IMR-90 (cell line): ENCODE measurements around the gene DDHD1. TPM values are rescaled to one million over a fixed set of nuclear protein-coding genes. Genes with fewer than 3 reads are reported as not detected.
"Not testable (repeated sequence)": the region's sequence is repeated elsewhere in the genome, so short reads cannot be mapped to it uniquely, and the experiment has no call there.

Experiments
- ATAC-seq: fragments of 200-7000 bp; cut with Tn5 transposase; 2 replicates; pipeline ENCODE4 v1.9.1; 2020; ENCODE audit warnings: low read depth, mild to moderate bottlenecking, moderate library complexity
- BruUV-seq: library from RNA; stranded (reverse); fragments of 400-500 nt; replicated peaks from 2 replicates; lab custom pipeline; 2021; lab: Mats Ljungman, UMichigan
- CTCF ChIA-PET: fragments of 300-600 bp; formaldehyde crosslinking; extraction: SDS; loops from one replicate; lab custom pipeline; 2021; ENCODE audit warnings: antibody characterized with exemption; lab: Yijun Ruan, JAX
- POLR2A ChIA-PET: fragments of 300-600 bp; sonication (Branson Sonifier 250); formaldehyde crosslinking; loops from one replicate; lab custom pipeline; 2022; ENCODE audit warnings: antibody characterized with exemption; ENCODE audit not compliant: unreplicated experiment; lab: Charles Lee
- DNase-seq: peaks from one replicate; pipeline ENCODE4 v3.0.0; 2013
- H2AFZ ChIP-seq: replicated peaks from 2 replicates; pipeline ENCODE3; 2013; ENCODE audit warnings: low read length, mild to moderate bottlenecking; ENCODE audit not compliant: poor library complexity
- H2AK5ac ChIP-seq: 2 replicates; pipeline ENCODE4 v1.6.1; 2013; ENCODE audit warnings: low read depth, low read length, inconsistent platforms
- H2AK9ac ChIP-seq: replicated peaks from 2 replicates; pipeline ENCODE3; 2013; ENCODE audit warnings: mild to moderate bottlenecking, low read depth, low read length, moderate library complexity; ENCODE audit not compliant: poor library complexity
- H2BK120ac ChIP-seq: 2 replicates; pipeline ENCODE4 v1.6.1; 2013; ENCODE audit warnings: low read depth, low read length, inconsistent platforms
- H2BK15ac ChIP-seq: 3 replicates; pipeline ENCODE4 v1.6.1; 2013; ENCODE audit warnings: low read depth, low read length, inconsistent platforms
- H2BK20ac ChIP-seq: 2 replicates; pipeline ENCODE4 v1.6.1; 2013; ENCODE audit warnings: low read depth, mild to moderate bottlenecking, inconsistent platforms, low read length, moderate library complexity
- H2BK5ac ChIP-seq: 2 replicates; pipeline ENCODE4 v1.6.1; 2013; ENCODE audit warnings: mild to moderate bottlenecking, low read depth, low read length, inconsistent platforms; ENCODE audit not compliant: poor library complexity, severe bottlenecking
- H3K14ac ChIP-seq: replicated peaks from 2 replicates; pipeline ENCODE4 v1.6.1; 2013; ENCODE audit warnings: low read depth, low read length, inconsistent platforms
- H3K18ac ChIP-seq: 2 replicates; pipeline ENCODE4 v1.6.1; 2013; ENCODE audit warnings: low read depth, low read length, control low read depth
- H3K23ac ChIP-seq: 2 replicates; pipeline ENCODE4 v1.6.1; 2013; ENCODE audit warnings: low read depth, low read length, inconsistent platforms
- H3K27ac ChIP-seq: 2 replicates; pipeline ENCODE4 v1.5.1; 2013; ENCODE audit warnings: mild to moderate bottlenecking, control low read depth, low read length; ENCODE audit not compliant: insufficient read depth
- H3K27me3 ChIP-seq: 2 replicates; pipeline ENCODE4 v1.6.1; 2013; ENCODE audit warnings: low read length; ENCODE audit not compliant: control insufficient read depth, insufficient read depth
- H3K36me3 ChIP-seq: 2 replicates; pipeline ENCODE4 v1.6.1; 2013; ENCODE audit warnings: low read length, mixed read lengths; ENCODE audit not compliant: control insufficient read depth, insufficient read depth
- H3K4ac ChIP-seq: 2 replicates; pipeline ENCODE4 v1.6.1; 2013; ENCODE audit warnings: low read depth, low read length, inconsistent platforms
- H3K4me1 ChIP-seq: 2 replicates; pipeline ENCODE4 v1.6.1; 2013; ENCODE audit warnings: low read length, mixed read lengths; ENCODE audit not compliant: control insufficient read depth, insufficient read depth
- H3K4me2 ChIP-seq: 2 replicates; pipeline ENCODE4 v1.6.1; 2013; ENCODE audit warnings: low read depth, mild to moderate bottlenecking, control low read depth, low read length, moderate library complexity
- H3K4me3 ChIP-seq: 2 replicates; pipeline ENCODE4 v1.5.1; 2013; ENCODE audit warnings: low read depth, mild to moderate bottlenecking, control low read depth, low read length, moderate library complexity; ENCODE audit not compliant: insufficient read depth
- H3K56ac ChIP-seq: 2 replicates; pipeline ENCODE4 v1.6.1; 2013; ENCODE audit warnings: low read length, inconsistent platforms; ENCODE audit not compliant: insufficient read depth; ENCODE audit errors: extremely low read depth
- H3K79me1 ChIP-seq, 2 experiments: 2 replicates each; pipeline ENCODE4 v1.6.1; 2013; ENCODE audit warnings: low read length in 2 of 2, inconsistent platforms in 1 of 2, low read depth in 1 of 2
- H3K9ac ChIP-seq: 2 replicates; pipeline ENCODE4 v1.6.1; 2013; ENCODE audit warnings: low read depth, low read length, control low read depth
- H3K9me1 ChIP-seq: 2 replicates; pipeline ENCODE4 v1.6.1; 2013; ENCODE audit warnings: low read length, inconsistent platforms; ENCODE audit not compliant: insufficient read depth
- H3K9me3 ChIP-seq: 2 replicates; pipeline ENCODE4 v1.6.1; 2013; ENCODE audit warnings: low read length; ENCODE audit not compliant: control insufficient read depth, insufficient read depth
- H4K20me1 ChIP-seq: 2 replicates; pipeline ENCODE4 v1.6.1; 2013; ENCODE audit warnings: low read length, inconsistent platforms; ENCODE audit not compliant: insufficient read depth
- H4K5ac ChIP-seq: 2 replicates; pipeline ENCODE4 v1.6.1; 2013; ENCODE audit warnings: mild to moderate bottlenecking, low read depth, low read length, control low read depth
- H4K8ac ChIP-seq, 2 experiments: 2 replicates each; pipeline ENCODE4 v1.6.1; 2013; ENCODE audit warnings: low read depth in 2 of 2, low read length in 2 of 2, control low read depth in 1 of 2, inconsistent platforms in 1 of 2
- H4K91ac ChIP-seq: 2 replicates; pipeline ENCODE4 v1.6.1; 2013; ENCODE audit warnings: low read depth, low read length, inconsistent platforms; ENCODE audit not compliant: insufficient read depth
- BHLHE40 ChIP-seq: fragments of 150-350 bp; IDR thresholded peaks from 2 replicates; pipeline ENCODE4 v1.6.1; 2016; ENCODE audit warnings: mild to moderate bottlenecking, low read depth, low read length
- MAFK ChIP-seq: IDR thresholded peaks from 2 replicates; pipeline ENCODE4 v1.6.1; 2012; ENCODE audit warnings: low read depth, low read length, improper control_type of control experiment
- POLR2A ChIP-seq: IDR thresholded peaks from 2 replicates; pipeline ENCODE4 v1.6.1; 2012; ENCODE audit warnings: mild to moderate bottlenecking, low read depth, low read length
- WGBS, 2 experiments: methylation state at CpG; one replicate each; pipeline versions ENCODE4 v1.1.5 to v1.1.7; 2013; ENCODE audit warnings: missing lambda C conversion rate in 2 of 2; ENCODE audit not compliant: insufficient read length in 1 of 2; ENCODE audit errors: extremely low coverage in 2 of 2; 5-methylcytosine and 5-hydroxymethylcytosine counted together
- dilution Hi-C: fragments of 300-500 bp; cut with HindIII; formaldehyde crosslinking; loops from one replicate; pipeline ENCODE4 v1.14.3; 2018; ENCODE audit warnings: low sequenced_read_pairs; ENCODE audit not compliant: unreplicated experiment
- in situ Hi-C: fragments of 300-500 bp; cut with MboI; formaldehyde crosslinking; loops from 3 replicates; pipeline ENCODE4 v1.14.3; 2019; ENCODE audit warnings: low sequenced_read_pairs, inconsistent platforms, mixed read lengths
- intact Hi-C: fragments of 100-400 bp; cut with micrococcal nuclease; formaldehyde crosslinking; loops from 2 replicates; pipeline ENCODE4 v1.10.0; 2022
- polyA plus RNA-seq, 3 experiments: library from polyadenylated mRNA; depleted of rRNA; stranded (reverse); fragments of >200 nt; gene quantifications; 2 replicates each; pipeline ENCODE4 v1.2.3, GENCODE V29; 2012; ENCODE audit warnings: low replicate concordance in 1 of 3
- total RNA-seq: library from RNA; depleted of rRNA; stranded (reverse); fragments of >200 nt; gene quantifications from 2 replicates; pipeline ENCODE4 v1.2.3, GENCODE V29; 2012
- TF ChIP-seq, protein P1 (sequence below): conservative IDR thresholded peaks from 2 replicates; pipeline ENCODE4 v1.5.1; 2012; ENCODE audit warnings: mild to moderate bottlenecking, low read depth, low read length, improper control_type of control experiment

Gene DDHD1
- total and polyA plus RNA-seq, 2 of the 4 experiments (the other 2 are of a cell fraction): 4.5 to 9.0 TPM

DNA sequence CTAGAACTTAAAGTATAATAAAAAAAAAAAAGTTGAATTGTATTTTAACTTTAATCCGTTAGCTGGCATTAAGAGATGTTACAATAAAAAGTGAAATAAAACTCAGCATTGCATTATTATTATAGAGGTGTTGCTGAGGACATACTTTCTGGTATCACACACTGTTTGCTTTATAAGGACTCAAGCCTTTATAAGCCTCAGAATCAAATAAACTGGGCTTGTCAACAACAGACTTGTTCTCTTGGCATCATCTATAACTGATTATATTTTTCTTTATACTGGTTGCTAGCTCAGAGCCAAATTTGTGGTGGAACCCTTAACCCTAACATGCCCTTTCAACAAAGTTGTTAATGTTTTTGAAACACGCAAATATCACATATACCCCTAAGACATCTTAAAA is 62.3 kb downstream of the DDHD1 start:
- Histone ChIP-seq H3K18ac (no peak overlapping the region), H2BK5ac (no peak overlapping the region), H3K4me3 (no peak overlapping the region), H4K20me1 (no peaks in the 10 kb centered on the region), H3K9ac (no peak overlapping the region), H3K4me2 (no peak overlapping the region), H3K9me3 (no peaks in the 10 kb centered on the region), H3K9me1 (no peaks in the 10 kb centered on the region), H2AFZ (no peak overlapping the region), H2BK15ac (no peak overlapping the region), H4K5ac (no peak overlapping the region), H4K91ac (no peak overlapping the region), H2BK20ac (no peak overlapping the region), H4K8ac (no peak overlapping the region), H2AK9ac (no peak overlapping the region), H3K14ac (no peak overlapping the region), H3K79me1 (no peaks in the 10 kb centered on the region), H3K4me1 (no peaks in the 10 kb centered on the region), H3K23ac (no peak overlapping the region), H2BK120ac (no peak overlapping the region), H3K27me3 (no peaks in the 10 kb centered on the region), H3K4ac (no peak overlapping the region), H3K27ac (no peak overlapping the region), H3K56ac (no peak overlapping the region), H2AK5ac (no peak overlapping the region), H3K36me3 (0 out of 2 replicates have a peak, but pooled peaks cover 1% of the 10 kb centered on the region)
- ChIA-PET POLR2A (no interaction called here), CTCF (no interaction called here)
- in situ Hi-C loops: no loop called here
- no peak for ATAC-seq
- dilution Hi-C loops: no loop called here
- no CpG with 5 or more reads among the region's 2 CpGs for WGBS, 2 experiments
- intact Hi-C loops: no loop called here
- no TSS peak for BruUV-seq
- DNase-seq: no peak
- TF ChIP-seq, protein P1, sequence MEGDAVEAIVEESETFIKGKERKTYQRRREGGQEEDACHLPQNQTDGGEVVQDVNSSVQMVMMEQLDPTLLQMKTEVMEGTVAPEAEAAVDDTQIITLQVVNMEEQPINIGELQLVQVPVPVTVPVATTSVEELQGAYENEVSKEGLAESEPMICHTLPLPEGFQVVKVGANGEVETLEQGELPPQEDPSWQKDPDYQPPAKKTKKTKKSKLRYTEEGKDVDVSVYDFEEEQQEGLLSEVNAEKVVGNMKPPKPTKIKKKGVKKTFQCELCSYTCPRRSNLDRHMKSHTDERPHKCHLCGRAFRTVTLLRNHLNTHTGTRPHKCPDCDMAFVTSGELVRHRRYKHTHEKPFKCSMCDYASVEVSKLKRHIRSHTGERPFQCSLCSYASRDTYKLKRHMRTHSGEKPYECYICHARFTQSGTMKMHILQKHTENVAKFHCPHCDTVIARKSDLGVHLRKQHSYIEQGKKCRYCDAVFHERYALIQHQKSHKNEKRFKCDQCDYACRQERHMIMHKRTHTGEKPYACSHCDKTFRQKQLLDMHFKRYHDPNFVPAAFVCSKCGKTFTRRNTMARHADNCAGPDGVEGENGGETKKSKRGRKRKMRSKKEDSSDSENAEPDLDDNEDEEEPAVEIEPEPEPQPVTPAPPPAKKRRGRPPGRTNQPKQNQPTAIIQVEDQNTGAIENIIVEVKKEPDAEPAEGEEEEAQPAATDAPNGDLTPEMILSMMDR: no peak
- TF ChIP-seq MAFK (no peak), BHLHE40 (no peak), POLR2A (no peak)

DNA sequence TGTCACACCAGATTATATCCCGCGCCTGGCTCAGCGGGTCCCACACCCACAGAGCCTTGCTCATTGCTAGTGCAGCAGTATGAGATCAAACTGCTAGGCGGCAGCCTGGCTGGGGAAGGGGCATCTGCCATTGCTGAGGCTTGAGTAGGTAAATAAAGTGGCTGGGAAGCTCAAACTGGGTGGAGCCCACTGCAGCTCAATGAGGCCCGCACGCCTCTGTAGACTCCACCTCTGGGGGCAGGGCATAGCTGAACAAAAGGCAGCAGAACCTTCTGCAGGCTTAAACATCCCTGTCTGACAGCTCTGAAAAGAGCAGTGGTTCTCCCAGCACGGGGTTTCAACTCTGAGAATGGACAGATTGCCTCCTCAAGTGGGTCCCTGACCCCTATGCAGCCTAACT is 68.2 kb downstream of the DDHD1 start:
- H3K18ac ChIP-seq, H4K5ac ChIP-seq, H3K14ac ChIP-seq, H3K27me3 ChIP-seq, H2BK20ac ChIP-seq, intact Hi-C loops, H3K27ac ChIP-seq, H2BK15ac ChIP-seq, H3K9me1 ChIP-seq, H3K56ac ChIP-seq, H2BK120ac ChIP-seq, H4K8ac ChIP-seq, H3K4ac ChIP-seq, dilution Hi-C loops, H2BK5ac ChIP-seq, H3K79me1 ChIP-seq, H4K20me1 ChIP-seq, H3K9ac ChIP-seq, BruUV-seq, H3K9me3 ChIP-seq, H3K23ac ChIP-seq, H2AK5ac ChIP-seq, H4K91ac ChIP-seq, H2AFZ ChIP-seq, POLR2A ChIA-PET, in situ Hi-C loops, CTCF ChIA-PET, H3K36me3 ChIP-seq, H3K4me1 ChIP-seq, H3K4me3 ChIP-seq, ATAC-seq, H3K4me2 ChIP-seq, H2AK9ac ChIP-seq, DNase-seq: not testable (repeated sequence)
- whole genome bisulfite sequencing, 2 experiments: 92% methylated on average over 6 of the region's 7 CpGs; no CpG with 5 or more reads in 1 of the 2 experiments
